Keratinocyte (primary cell): ENCODE results near the gene ARL6IP5. TPM values are rescaled to one million over a fixed set of nuclear protein-coding genes. Genes with fewer than 3 reads are reported as not detected.

ENCODE experiments used
- DNase-seq: peaks from one replicate; pipeline ENCODE4 v3.0.0-alpha.2; 2011; ENCODE audit warnings: low read depth, missing footprints, low spot score
- FAIRE-seq: peaks from 2 replicates; lab custom pipeline; 2011; peaks lifted over from hg19 to GRCh38; lab: Jason Lieb, UNC
- H2AFZ ChIP-seq: 2 replicates; pipeline ENCODE4 v1.6.0; 2012; ENCODE audit warnings: low read length, control low read depth, inconsistent platforms; ENCODE audit not compliant: control insufficient read depth
- H3K27ac ChIP-seq: 2 replicates; pipeline ENCODE4 v1.5.1; 2011; ENCODE audit warnings: low read length; ENCODE audit not compliant: control insufficient read depth, insufficient read depth
- H3K27me3 ChIP-seq: 3 replicates; pipeline ENCODE4 v1.6.0; 2011; ENCODE audit warnings: low read length; ENCODE audit not compliant: control insufficient read depth, insufficient read depth; ENCODE audit errors: extremely low read depth
- H3K36me3 ChIP-seq, 2 experiments: 2 replicates in 1 of 2; 3 replicates in 1 of 2; pipeline ENCODE4 v1.5.1; 2011; ENCODE audit warnings: low read length in 2 of 2, mild to moderate bottlenecking in 1 of 2; ENCODE audit not compliant: control insufficient read depth in 2 of 2, insufficient read depth in 2 of 2; ENCODE audit errors: extremely low read depth in 1 of 2
- H3K4me1 ChIP-seq: 3 replicates; pipeline ENCODE4 v1.5.1; 2011; ENCODE audit warnings: low read length; ENCODE audit not compliant: control insufficient read depth, insufficient read depth; ENCODE audit errors: extremely low read depth
- H3K4me2 ChIP-seq: 3 replicates; pipeline ENCODE4 v1.6.0; 2011; ENCODE audit warnings: low read depth, low read length; ENCODE audit not compliant: control insufficient read depth, insufficient read depth; ENCODE audit errors: extremely low read depth
- H3K4me3 ChIP-seq, 3 experiments: fragments of 200-600 bp in 1 of 3; sonication (generic) in 1 of 3; 2 replicates in 2 of 3; 3 replicates in 1 of 3; pipeline ENCODE4 v1.5.1; 2011 to 2016; ENCODE audit warnings: low read length in 3 of 3, mild to moderate bottlenecking in 3 of 3, control low read depth in 2 of 3, inconsistent platforms in 1 of 3, low read depth in 1 of 3, mixed read lengths in 1 of 3, mixed run types in 1 of 3, moderate library complexity in 1 of 3; ENCODE audit not compliant: control insufficient read depth in 2 of 3, insufficient read depth in 2 of 3; ENCODE audit errors: extremely low read depth in 1 of 3
- H3K79me2 ChIP-seq: 2 replicates; pipeline ENCODE4 v1.6.0; 2012; ENCODE audit warnings: low read length; ENCODE audit not compliant: control insufficient read depth, insufficient read depth
- H3K9ac ChIP-seq: 3 replicates; pipeline ENCODE4 v1.6.0; 2011; ENCODE audit warnings: low read length; ENCODE audit not compliant: control insufficient read depth, insufficient read depth; ENCODE audit errors: extremely low read depth
- H3K9me1 ChIP-seq: 3 replicates; pipeline ENCODE4 v1.6.0; 2011; ENCODE audit warnings: low read length; ENCODE audit not compliant: control insufficient read depth, insufficient read depth; ENCODE audit errors: extremely low read depth
- H3K9me3 ChIP-seq: 2 replicates; pipeline ENCODE4 v1.5.1; 2012; ENCODE audit warnings: low read depth, low read length; ENCODE audit not compliant: control insufficient read depth
- H4K20me1 ChIP-seq: 3 replicates; pipeline ENCODE4 v1.6.0; 2011; ENCODE audit warnings: low read length; ENCODE audit not compliant: control insufficient read depth, insufficient read depth; ENCODE audit errors: extremely low read depth
- CTCF ChIP-seq, 3 experiments: IDR thresholded peaks in 1 of 3; conservative IDR thresholded peaks in 1 of 3; optimal IDR thresholded peaks in 1 of 3; 2 replicates in 2 of 3; 3 replicates in 1 of 3; pipeline versions ENCODE3 to v1.5.1; 2011; ENCODE audit warnings: low read length in 3 of 3, mild to moderate bottlenecking in 3 of 3, moderate library complexity in 2 of 3, control low read depth in 1 of 3, inconsistent platforms in 1 of 3; ENCODE audit not compliant: insufficient read depth in 2 of 3; ENCODE audit errors: extremely low read depth in 1 of 3
- EZH2 ChIP-seq: IDR thresholded peaks from one replicate; pipeline ENCODE4 v1.6.1; 2012; ENCODE audit warnings: inconsistent platforms, mild to moderate bottlenecking, low read length, moderate library complexity
- dilution Hi-C: fragments of 300-500 bp; cut with MboI; formaldehyde crosslinking; loops from one replicate; pipeline ENCODE4 v1.7.0; 2020; ENCODE audit warnings: low sequenced_read_pairs; ENCODE audit not compliant: extremely low pct_ligation_motif_present
- polyA plus RNA-seq, 5 experiments: library from polyadenylated mRNA; depleted of rRNA in 3 of 5; stranded (reverse) in 3 of 5; stranded (forward) in 1 of 5; unstranded in 1 of 5; fragments of >200 nt; gene quantifications; 1 replicate in 1 of 5; 2 replicates in 3 of 5; 3 replicates in 1 of 5; pipeline versions ENCODE4 v1.2.1 to v1.2.3, GENCODE V29; 2011 to 2012; ENCODE audit warnings: missing spikeins in 2 of 5, low read depth in 1 of 5, low replicate concordance in 1 of 5

The ARL6IP5 gene
- polyA plus RNA-seq, 1 donor (not counting 4 experiments of a cell fraction or from before 2014, with no cell fraction given): 112 TPM

GRCh38 chr3:69103123-69103522 lies 18.4 kb downstream of the ARL6IP5 start:
- Histone ChIP-seq H3K9me3 (no peaks in the 10 kb centered on the region), H3K4me3 (no peak overlapping the region), H2AFZ (no peak overlapping the region), H3K9me1 (no peaks in the 10 kb centered on the region), H3K27ac (no peak overlapping the region), H3K9ac (no peak overlapping the region), H3K4me1 (no peaks in the 10 kb centered on the region), H3K4me2 (no peak overlapping the region), H3K27me3 (no peaks in the 10 kb centered on the region), H4K20me1 (no peaks in the 10 kb centered on the region), H3K36me3 (peaks cover 4 to 18% of the 10 kb centered on the region in 2 experiments), H3K79me2 (peaks cover 6% of the 10 kb centered on the region)
- FAIRE-seq (no peak), DNase-seq (no peak)
- dilution Hi-C loops: no loop called here
- no peak for TF ChIP-seq EZH2

- dilution Hi-C loops: no loop called here
Observed at GRCh38 chr3:69104586-69104985, 19.8 kb downstream of the ARL6IP5 start.

More at GRCh38 chr3:69104586-69104985, 19.8 kb downstream of the ARL6IP5 start:
- no peak overlapping the region for H3K9ac ChIP-seq
- no peaks in the 10 kb centered on the region for H3K4me1 ChIP-seq
- H4K20me1 ChIP-seq: no peaks in the 10 kb centered on the region
- TF ChIP-seq EZH2 (no peak), CTCF (optimal IDR thresholded peaks at IDR 0.05 in 1 of 3, IDR thresholded peaks at IDR 0.05 in 1 of 3, conservative IDR thresholded peaks at IDR 0.05 in 1 of 3; ENCODE audit: extremely low read depth in 1 of 3, insufficient read depth in 2 of 3, low read length in 3 of 3) (no peak)
- DNase-seq (no peak), FAIRE-seq (no peak)
- H3K4me2 ChIP-seq: no peak overlapping the region
- H3K9me1 ChIP-seq: no peaks in the 10 kb centered on the region
- H3K36me3 ChIP-seq: peaks cover 4 to 18% of the 10 kb centered on the region in 2 experiments
- no peaks in the 10 kb centered on the region for H3K27me3 ChIP-seq
- no peak overlapping the region for H3K27ac ChIP-seq
- H3K79me2 ChIP-seq: peaks cover 1% of the 10 kb centered on the region
- no peaks in the 10 kb centered on the region for H3K9me3 ChIP-seq
- no peak overlapping the region for H3K4me3 ChIP-seq
- H2AFZ ChIP-seq: no peak overlapping the region
